SK-N-SH treated with all-trans-retinoic acid at 6 μM for 48 hours (cell line): ENCODE measurements around the gene SLC26A9.

Experiments used
- ARNTL ChIP-seq: fragments of 450-650 bp; formaldehyde crosslinking; IDR thresholded peaks from 2 replicates; pipeline ENCODE4 v1.5.0; 2020; ENCODE audit warnings: low read depth, mild to moderate bottlenecking, moderate library complexity, borderline replicate concordance
- CREB5 ChIP-seq: fragments of 250-450 bp; sonication (Bioruptor Pico); IDR thresholded peaks from 2 replicates; pipeline ENCODE4 v1.5.1; 2020; ENCODE audit warnings: low read depth, mild to moderate bottlenecking, moderate library complexity
- PATZ1 ChIP-seq: fragments of 250-450 bp; sonication (Bioruptor Pico); IDR thresholded peaks from 2 replicates; pipeline ENCODE4 v1.8.0; 2020; ENCODE audit warnings: mild to moderate bottlenecking, moderate library complexity, borderline replicate concordance
- TSHZ2 ChIP-seq: fragments of 250-450 bp; sonication (Bioruptor Pico); IDR thresholded peaks from 2 replicates; pipeline ENCODE4 v1.5.0; 2020; ENCODE audit warnings: mild to moderate bottlenecking, moderate library complexity
- ZFP30 ChIP-seq: fragments of 450-650 bp; formaldehyde crosslinking; IDR thresholded peaks from 2 replicates; pipeline ENCODE4 v1.5.0; 2022; ENCODE audit warnings: mild to moderate bottlenecking, moderate library complexity
- ZNF565 ChIP-seq: fragments of 450-650 bp; formaldehyde crosslinking; conservative IDR thresholded peaks from 2 replicates; pipeline ENCODE4 v1.5.0; 2020; ENCODE audit warnings: low read depth, mild to moderate bottlenecking, moderate library complexity
- ZNF70 ChIP-seq: fragments of 450-650 bp; formaldehyde crosslinking; IDR thresholded peaks from 2 replicates; pipeline ENCODE4 v1.5.0; 2020; ENCODE audit warnings: mild to moderate bottlenecking, moderate library complexity

- TF ChIP-seq PATZ1 (CRISPR knock-in tag) (no peak), ZNF70 (CRISPR knock-in tag) (no peak), CREB5 (CRISPR knock-in tag) (no peak), ZNF565 (no peak), ZFP30 (no peak), ARNTL (CRISPR knock-in tag) (no peak), TSHZ2 (CRISPR knock-in tag) (no peak)
These were observed 8.5 kb downstream of the SLC26A9 start for GRCh38 chr1:205934788-205935187.
